HepG2 (cell line): ENCODE results near the gene CRKL. TPM values are rescaled to one million over a fixed set of nuclear protein-coding genes. Genes with fewer than 3 reads are reported as not detected.

Source experiments
- MED8 ChIP-seq: sonication (generic); formaldehyde crosslinking; IDR thresholded peaks from 2 replicates; pipeline ENCODE4 v1.8.1; 2023; ENCODE audit warnings: mild to moderate bottlenecking, missing genetic modification reagents; ENCODE audit not compliant: insufficient replicate concordance
- NR1H2 ChIP-seq: sonication (generic); formaldehyde crosslinking; IDR thresholded peaks from 2 replicates; pipeline ENCODE4 v1.8.1; 2022; ENCODE audit warnings: low read depth, missing genetic modification reagents, borderline replicate concordance
- RBM22 ChIP-seq: fragments of 200-400 bp; formaldehyde crosslinking; optimal IDR thresholded peaks from 2 replicates; pipeline ENCODE3; 2017; ENCODE audit warnings: mild to moderate bottlenecking, low read length, moderate library complexity
- SOX13 ChIP-seq, 3 experiments: fragments of 450-650 bp in 1 of 3; sonication (generic) in 1 of 3; formaldehyde crosslinking in 1 of 3; IDR thresholded peaks in 2 of 3; conservative IDR thresholded peaks in 1 of 3; 2 replicates each; pipeline versions ENCODE4 v1.5.0 to v1.6.1; 2016 to 2020; ENCODE audit warnings: antibody characterized with exemption in 1 of 3, mild to moderate bottlenecking in 1 of 3, missing compliant biosample characterization in 1 of 3, missing genetic modification reagents in 1 of 3, moderate library complexity in 1 of 3
- ZC3H13 ChIP-seq: sonication (generic); formaldehyde crosslinking; IDR thresholded peaks from 2 replicates; pipeline ENCODE4 v1.8.1; 2023; ENCODE audit warnings: mild to moderate bottlenecking, missing genetic modification reagents, moderate library complexity
- ZNF619 ChIP-seq: sonication (generic); formaldehyde crosslinking; IDR thresholded peaks from 2 replicates; pipeline ENCODE4 v1.4.0; 2020; ENCODE audit warnings: mild to moderate bottlenecking, missing genetic modification reagents
- polyA plus RNA-seq, 8 experiments: library from polyadenylated mRNA; depleted of rRNA in 3 of 8; stranded (reverse) in 7 of 8; unstranded in 1 of 8; fragments of >200 nt; fragmentation: Illumina TruSeq in 4 of 8; extraction: Trizol in 4 of 8; gene quantifications; 2 replicates each; pipeline versions ENCODE4 v1.2.1 to v1.2.3, GENCODE V29; 2011 to 2016; ENCODE audit warnings: low read depth in 4 of 8, missing spikeins in 1 of 8, mixed read lengths in 1 of 8; ENCODE audit not compliant: insufficient read depth in 1 of 8
- total RNA-seq, 5 experiments: library from RNA; depleted of rRNA; stranded (reverse); fragments of >200 nt; fragmentation: Illumina TruSeq; extraction: Trizol; gene quantifications; 2 replicates each; pipeline ENCODE4 v1.2.3, GENCODE V29; 2016; ENCODE audit warnings: low read depth in 1 of 5
- TF ChIP-seq, protein P1 (sequence below): sonication (generic); formaldehyde crosslinking; IDR thresholded peaks from 2 replicates; pipeline ENCODE4 v1.4.0; 2020; ENCODE audit warnings: missing genetic modification reagents
- TF ChIP-seq, protein P2 (sequence below): sonication (generic); formaldehyde crosslinking; IDR thresholded peaks from 2 replicates; pipeline ENCODE4 v1.5.0; 2020; ENCODE audit warnings: missing genetic modification reagents, mild to moderate bottlenecking, borderline replicate concordance

CRKL gene
- total and polyA plus RNA-seq, 2 of the 13 experiments (the other 11 are each of a cell fraction or from before 2014, with no cell fraction given) = 37.4 to 60.6 TPM

DNA sequence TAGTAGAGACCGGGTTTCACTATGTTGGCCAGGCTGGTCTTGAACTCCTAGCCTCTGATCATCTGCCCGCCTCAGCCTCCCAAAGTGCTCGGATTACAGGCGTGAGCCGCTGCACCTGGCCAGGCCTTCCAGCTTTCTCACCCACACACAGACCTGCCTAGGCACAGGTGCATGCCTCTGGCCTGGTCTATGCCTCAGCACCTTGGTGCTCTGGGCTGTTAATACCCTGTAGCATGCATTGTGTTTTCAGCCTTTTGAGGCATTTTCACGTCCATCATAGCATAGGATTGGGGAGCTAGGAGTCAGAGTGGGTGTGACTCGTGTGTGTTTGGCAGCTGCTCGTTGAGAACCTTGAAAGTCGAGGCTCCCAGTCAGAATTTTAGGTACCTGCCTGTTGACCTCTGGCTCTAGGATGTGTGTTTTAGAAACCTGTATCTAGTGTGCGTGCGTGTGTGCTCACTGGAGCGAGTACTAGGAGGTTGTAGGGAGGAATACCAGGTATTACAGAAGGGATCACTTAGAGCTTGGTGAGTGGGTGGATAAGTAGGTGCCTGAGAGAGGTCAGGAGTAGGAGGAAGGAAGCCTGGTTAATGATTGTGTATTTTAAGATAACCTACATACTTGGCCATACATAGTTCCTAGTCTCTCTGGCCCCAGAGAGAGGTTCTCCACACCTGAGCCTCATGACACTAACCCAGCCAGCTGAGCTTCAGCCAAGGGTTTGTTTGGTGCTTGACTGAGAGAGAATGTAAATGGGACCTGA is 20.0 kb downstream of the CRKL start (continued):
- TF ChIP-seq, protein P1, sequence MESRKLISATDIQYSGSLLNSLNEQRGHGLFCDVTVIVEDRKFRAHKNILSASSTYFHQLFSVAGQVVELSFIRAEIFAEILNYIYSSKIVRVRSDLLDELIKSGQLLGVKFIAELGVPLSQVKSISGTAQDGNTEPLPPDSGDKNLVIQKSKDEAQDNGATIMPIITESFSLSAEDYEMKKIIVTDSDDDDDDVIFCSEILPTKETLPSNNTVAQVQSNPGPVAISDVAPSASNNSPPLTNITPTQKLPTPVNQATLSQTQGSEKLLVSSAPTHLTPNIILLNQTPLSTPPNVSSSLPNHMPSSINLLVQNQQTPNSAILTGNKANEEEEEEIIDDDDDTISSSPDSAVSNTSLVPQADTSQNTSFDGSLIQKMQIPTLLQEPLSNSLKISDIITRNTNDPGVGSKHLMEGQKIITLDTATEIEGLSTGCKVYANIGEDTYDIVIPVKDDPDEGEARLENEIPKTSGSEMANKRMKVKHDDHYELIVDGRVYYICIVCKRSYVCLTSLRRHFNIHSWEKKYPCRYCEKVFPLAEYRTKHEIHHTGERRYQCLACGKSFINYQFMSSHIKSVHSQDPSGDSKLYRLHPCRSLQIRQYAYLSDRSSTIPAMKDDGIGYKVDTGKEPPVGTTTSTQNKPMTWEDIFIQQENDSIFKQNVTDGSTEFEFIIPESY (CRISPR knock-in tag) = peak; percentile 23; the same call in 1 of the 2 replicates
- TF ChIP-seq NR1H2 (CRISPR knock-in tag) (no peak), ZC3H13 (CRISPR knock-in tag) (peak; percentile 70; the same call in 1 of the 2 replicates), MED8 (CRISPR knock-in tag) (no peak), SOX13 (IDR thresholded peaks at IDR 0.05) (no peak), SOX13 (CRISPR knock-in tag; conservative IDR thresholded peaks at IDR 0.05 in 1 of 2, IDR thresholded peaks at IDR 0.05 in 1 of 2) (no peak), RBM22 (peak; percentile 67), ZNF619 (CRISPR knock-in tag) (no peak)
- TF ChIP-seq, protein P2, sequence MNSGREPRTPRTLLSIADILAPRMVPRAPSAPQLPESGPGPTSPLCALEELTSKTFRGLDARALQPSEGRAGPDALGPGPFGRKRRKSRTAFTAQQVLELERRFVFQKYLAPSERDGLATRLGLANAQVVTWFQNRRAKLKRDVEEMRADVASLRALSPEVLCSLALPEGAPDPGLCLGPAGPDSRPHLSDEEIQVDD (CRISPR knock-in tag) = no peak
